ENCODE measurements around the gene TMEM219.
"Not testable (repeated sequence)": the region's sequence is repeated elsewhere in the genome, so short reads cannot be mapped to it uniquely, and the experiment has no call there.

TMEM219 gene

GRCh38 chr16:29925105-29925756, 36.6 kb upstream of the TMEM219 start:
- H3K27ac ChIP-seq (ENCODE audit: low read depth in 2 of 2, low read length in 2 of 2) = no peak overlapping the region

GRCh38 chr16:29925781-29926710, 35.8 kb upstream of the TMEM219 start, which contains the start of gene KCTD13:
Gene KCTD13 (minus strand): TSS chr16:29926226. CDS start chr16:29926033, 193 bp downstream.
- peak within 1 kb of the TSS; percentile 91 to 92 for H3K4me3 ChIP-seq (ENCODE audit: low read length in 2 of 2)

More at GRCh38 chr16:29925105-29925756, 36.6 kb upstream of the TMEM219 start:
- Histone ChIP-seq H3K4me3 (ENCODE audit: low read length in 2 of 2) (peak overlapping the region; percentile 91 to 92), H3K9me3 (ENCODE audit: control insufficient read depth in 2 of 2, low read length in 2 of 2) (no peaks in the 10 kb centered on the region), H3K36me3 (ENCODE audit: control insufficient read depth in 2 of 2, insufficient read depth in 2 of 2, low read length in 2 of 2) (peaks cover 16 to 21% of the 10 kb centered on the region in 2 donors), H3K9ac (ENCODE audit: low read depth in 1 of 2, low read length in 2 of 2) (peak overlapping the region; percentile 47 to 83), H3K27me3 (ENCODE audit: control insufficient read depth in 2 of 2, insufficient read depth in 2 of 2, low read length in 2 of 2) (no peaks in the 10 kb centered on the region), H3K4me1 (ENCODE audit: control insufficient read depth in 2 of 2, insufficient read depth in 2 of 2, low read length in 2 of 2) (peaks cover 19% of the 10 kb centered on the region in 2 donors)

DNA sequence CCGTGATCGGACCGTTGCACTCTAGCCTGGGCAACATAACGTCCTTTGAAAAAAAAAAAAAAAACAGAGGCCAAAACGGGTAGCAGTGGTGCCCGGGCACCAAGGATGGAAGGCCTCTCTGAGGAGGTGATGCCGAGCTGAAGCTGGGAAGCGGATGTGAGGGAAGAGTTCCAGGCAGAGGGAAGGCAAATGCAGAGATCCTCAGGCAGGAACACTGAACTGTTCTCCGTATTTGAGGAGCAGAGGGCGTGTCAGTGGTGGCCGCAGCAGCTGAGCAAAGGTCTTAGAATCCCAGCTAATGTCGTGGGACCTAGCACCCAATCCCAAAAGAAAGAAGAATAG, 35.2 kb upstream of the TMEM219 start:
- Histone ChIP-seq H3K9ac (ENCODE audit: low read depth in 1 of 2, low read length in 2 of 2) (peak overlapping the region; percentile 83 to 91), H3K27me3 (ENCODE audit: control insufficient read depth in 2 of 2, insufficient read depth in 2 of 2, low read length in 2 of 2) (no peaks in the 10 kb centered on the region), H3K4me3 (ENCODE audit: low read length in 2 of 2) (peak overlapping the region; percentile 91 to 92), H3K36me3 (ENCODE audit: control insufficient read depth in 2 of 2, insufficient read depth in 2 of 2, low read length in 2 of 2) (peaks cover 5 to 10% of the 10 kb centered on the region in 2 donors), H3K4me1 (ENCODE audit: control insufficient read depth in 2 of 2, insufficient read depth in 2 of 2, low read length in 2 of 2) (peaks cover 19% of the 10 kb centered on the region in 2 donors), H3K9me3 (ENCODE audit: control insufficient read depth in 2 of 2, low read length in 2 of 2) (no peaks in the 10 kb centered on the region), H3K27ac (ENCODE audit: low read depth in 2 of 2, low read length in 2 of 2) (peak overlapping the region; percentile 92 to 94)

More at GRCh38 chr16:29925781-29926710, 35.8 kb upstream of the TMEM219 start, which contains the start of gene KCTD13:
- no peaks in the 10 kb centered on the region for H3K27me3 ChIP-seq (ENCODE audit: control insufficient read depth in 2 of 2, insufficient read depth in 2 of 2, low read length in 2 of 2)
- H3K27ac ChIP-seq (ENCODE audit: low read depth in 2 of 2, low read length in 2 of 2) = peak within 1 kb of the TSS; percentile 92 to 94
- H3K9ac ChIP-seq (ENCODE audit: low read depth in 1 of 2, low read length in 2 of 2) = peak within 1 kb of the TSS; percentile 83 to 91
- H3K36me3 ChIP-seq (ENCODE audit: control insufficient read depth in 2 of 2, insufficient read depth in 2 of 2, low read length in 2 of 2) = peaks cover 10 to 13% of the 10 kb centered on the region in 2 donors
- H3K9me3 ChIP-seq (ENCODE audit: control insufficient read depth in 2 of 2, low read length in 2 of 2) = no peaks in the 10 kb centered on the region
- peaks cover 19% of the 10 kb centered on the region in 2 donors for H3K4me1 ChIP-seq (ENCODE audit: control insufficient read depth in 2 of 2, insufficient read depth in 2 of 2, low read length in 2 of 2)

DNA sequence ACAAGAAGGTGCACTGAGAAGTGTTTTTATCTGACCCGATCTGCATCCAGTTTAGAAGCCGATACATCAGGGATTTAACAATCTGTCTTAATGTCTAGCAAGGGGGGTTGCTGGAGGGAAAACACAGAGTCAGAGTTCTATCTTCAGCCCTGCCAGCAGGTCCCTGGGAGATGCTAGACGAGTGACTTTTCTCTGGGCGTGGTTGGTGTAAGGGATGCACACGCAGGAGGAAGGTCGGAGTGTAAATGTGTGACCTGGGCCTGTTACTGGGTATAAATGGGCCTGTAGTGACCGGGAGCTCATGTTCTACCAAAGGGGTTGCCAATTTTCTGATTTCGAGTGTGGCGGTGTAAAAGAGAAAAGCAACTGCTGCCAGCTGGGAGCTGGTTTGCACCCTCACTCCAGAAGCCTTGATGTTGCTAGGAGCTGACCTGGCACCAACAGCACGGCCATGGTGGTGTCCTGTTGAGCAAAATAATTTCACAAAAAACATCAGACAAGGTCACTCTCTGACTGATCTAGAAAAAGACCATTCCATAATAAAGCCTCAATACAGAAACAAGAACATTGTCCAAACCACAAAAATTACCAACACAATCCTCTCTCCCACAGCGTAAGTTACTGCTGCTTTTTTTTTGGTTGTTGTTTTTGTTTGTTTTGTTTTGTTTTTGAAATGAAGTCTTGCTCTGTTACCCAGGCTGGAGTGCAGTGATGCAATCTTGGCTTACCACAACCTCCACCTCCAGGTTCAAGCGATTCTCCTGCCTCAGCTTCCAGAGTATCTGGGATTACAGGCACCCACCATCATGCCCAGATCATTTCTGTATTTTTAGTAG, 34.6 kb upstream of the TMEM219 start:
- H3K27ac ChIP-seq (ENCODE audit: low read depth in 2 of 2, low read length in 2 of 2) = peak overlapping the region; percentile 92 to 94
- peak overlapping the region; percentile 91 to 92 for H3K4me3 ChIP-seq (ENCODE audit: low read length in 2 of 2)
- no peaks in the 10 kb centered on the region for H3K9me3 ChIP-seq (ENCODE audit: control insufficient read depth in 2 of 2, low read length in 2 of 2)
- peaks cover 19% of the 10 kb centered on the region in 2 donors for H3K4me1 ChIP-seq (ENCODE audit: control insufficient read depth in 2 of 2, insufficient read depth in 2 of 2, low read length in 2 of 2)
- H3K36me3 ChIP-seq (ENCODE audit: control insufficient read depth in 2 of 2, insufficient read depth in 2 of 2, low read length in 2 of 2) = peaks cover 5 to 9% of the 10 kb centered on the region in 2 donors
- peak overlapping the region; percentile 83 to 91 for H3K9ac ChIP-seq (ENCODE audit: low read depth in 1 of 2, low read length in 2 of 2)
- no peaks in the 10 kb centered on the region for H3K27me3 ChIP-seq (ENCODE audit: control insufficient read depth in 2 of 2, insufficient read depth in 2 of 2, low read length in 2 of 2)

DNA sequence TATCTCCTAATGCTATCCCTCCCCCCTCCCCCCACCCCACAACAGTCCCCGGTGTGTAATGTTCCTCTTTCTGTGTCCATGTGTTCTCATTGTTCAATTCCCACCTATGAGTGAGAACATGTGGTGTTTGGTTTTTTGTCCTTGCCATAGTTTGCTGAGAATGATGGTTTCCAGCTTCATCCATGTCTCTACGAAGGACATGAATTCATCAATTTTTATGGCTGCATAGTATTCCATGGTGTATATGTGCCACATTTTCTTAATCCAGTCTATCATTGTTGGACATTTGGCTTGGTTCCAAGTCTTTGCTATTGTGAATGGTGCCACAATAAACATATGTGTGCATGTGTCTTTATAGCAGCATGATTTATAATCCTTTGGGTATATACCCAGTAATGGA, 30.1 kb upstream of the TMEM219 start:
- not testable (repeated sequence) for H3K4me1 ChIP-seq (ENCODE audit: control insufficient read depth in 2 of 2, insufficient read depth in 2 of 2, low read length in 2 of 2); H3K36me3 ChIP-seq (ENCODE audit: control insufficient read depth in 2 of 2, insufficient read depth in 2 of 2, low read length in 2 of 2); H3K4me3 ChIP-seq (ENCODE audit: low read length in 2 of 2); H3K9me3 ChIP-seq (ENCODE audit: control insufficient read depth in 2 of 2, low read length in 2 of 2); H3K27me3 ChIP-seq (ENCODE audit: control insufficient read depth in 2 of 2, insufficient read depth in 2 of 2, low read length in 2 of 2); H3K27ac ChIP-seq (ENCODE audit: low read depth in 2 of 2, low read length in 2 of 2); H3K9ac ChIP-seq (ENCODE audit: low read depth in 1 of 2, low read length in 2 of 2)

- Histone ChIP-seq H3K4me3 (ENCODE audit: low read length in 2 of 2) (no peak overlapping the region), H3K9me3 (ENCODE audit: control insufficient read depth in 2 of 2, low read length in 2 of 2) (no peaks in the 10 kb centered on the region), H3K4me1 (ENCODE audit: control insufficient read depth in 2 of 2, insufficient read depth in 2 of 2, low read length in 2 of 2) (peaks cover 15 to 21% of the 10 kb centered on the region in 2 donors), H3K9ac (ENCODE audit: low read depth in 1 of 2, low read length in 2 of 2) (no peak overlapping the region), H3K36me3 (ENCODE audit: control insufficient read depth in 2 of 2, insufficient read depth in 2 of 2, low read length in 2 of 2) (no peaks in the 10 kb centered on the region), H3K27me3 (ENCODE audit: control insufficient read depth in 2 of 2, insufficient read depth in 2 of 2, low read length in 2 of 2) (no peaks in the 10 kb centered on the region), H3K27ac (ENCODE audit: low read depth in 2 of 2, low read length in 2 of 2) (no peak overlapping the region)
Observed at GRCh38 chr16:29940656-29941055, 21.2 kb upstream of the TMEM219 start.

- H3K27ac ChIP-seq (ENCODE audit: low read depth in 2 of 2, low read length in 2 of 2) = peak overlapping the region; percentile 84 to 89
- no peaks in the 10 kb centered on the region for H3K27me3 ChIP-seq (ENCODE audit: control insufficient read depth in 2 of 2, insufficient read depth in 2 of 2, low read length in 2 of 2)
- no peaks in the 10 kb centered on the region for H3K9me3 ChIP-seq (ENCODE audit: control insufficient read depth in 2 of 2, low read length in 2 of 2)
- peak overlapping the region; percentile 25 to 52 for H3K9ac ChIP-seq (ENCODE audit: low read depth in 1 of 2, low read length in 2 of 2)
- no peaks in the 10 kb centered on the region for H3K36me3 ChIP-seq (ENCODE audit: control insufficient read depth in 2 of 2, insufficient read depth in 2 of 2, low read length in 2 of 2)
- H3K4me3 ChIP-seq (ENCODE audit: low read length in 2 of 2) = peak overlapping the region; percentile 27 to 57
- H3K4me1 ChIP-seq (ENCODE audit: control insufficient read depth in 2 of 2, insufficient read depth in 2 of 2, low read length in 2 of 2) = peaks cover 15 to 21% of the 10 kb centered on the region in 2 donors
Observed at GRCh38 chr16:29943846-29944799, 17.8 kb upstream of the TMEM219 start.

- Histone ChIP-seq H3K4me3 (ENCODE audit: low read length in 2 of 2) (no peak overlapping the region), H3K9ac (ENCODE audit: low read depth in 1 of 2, low read length in 2 of 2) (no peak overlapping the region), H3K9me3 (ENCODE audit: control insufficient read depth in 2 of 2, low read length in 2 of 2) (no peaks in the 10 kb centered on the region), H3K4me1 (ENCODE audit: control insufficient read depth in 2 of 2, insufficient read depth in 2 of 2, low read length in 2 of 2) (peaks cover 15 to 18% of the 10 kb centered on the region in 2 donors), H3K36me3 (ENCODE audit: control insufficient read depth in 2 of 2, insufficient read depth in 2 of 2, low read length in 2 of 2) (no peaks in the 10 kb centered on the region), H3K27me3 (ENCODE audit: control insufficient read depth in 2 of 2, insufficient read depth in 2 of 2, low read length in 2 of 2) (no peaks in the 10 kb centered on the region), H3K27ac (ENCODE audit: low read depth in 2 of 2, low read length in 2 of 2) (no peak overlapping the region)
Observed at GRCh38 chr16:29947897-29948296, 14.0 kb upstream of the TMEM219 start.

Measured in mucosa of rectum (tissue), 2 donors.